Upper lobe of left lung (tissue), 4 donors: ENCODE data around the gene SLC19A1.

Source experiments
- POLR2A ChIP-seq, 4 donors: fragments of 450-650 bp; IDR thresholded peaks; one replicate each; pipeline ENCODE4 v1.5.1; 2016 to 2017; ENCODE audit warnings: antibody characterized with exemption in 4 of 4, mild to moderate bottlenecking in 2 of 4
- POLR2AphosphoS5 ChIP-seq, 2 donors: sonication (generic); formaldehyde crosslinking; IDR thresholded peaks; one replicate each; pipeline ENCODE4 v1.5.1; 2017; ENCODE audit warnings: antibody characterized with exemption in 2 of 2
- TF ChIP-seq, protein P1 (sequence below), 6 experiments: fragments of 450-650 bp in 4 of 6; fragments of 200-600 bp in 2 of 6; sonication (generic) in 2 of 6; IDR thresholded peaks; one replicate each; pipeline ENCODE4 v1.5.1; 2016 to 2019; ENCODE audit warnings: antibody characterized with exemption in 6 of 6

DNA sequence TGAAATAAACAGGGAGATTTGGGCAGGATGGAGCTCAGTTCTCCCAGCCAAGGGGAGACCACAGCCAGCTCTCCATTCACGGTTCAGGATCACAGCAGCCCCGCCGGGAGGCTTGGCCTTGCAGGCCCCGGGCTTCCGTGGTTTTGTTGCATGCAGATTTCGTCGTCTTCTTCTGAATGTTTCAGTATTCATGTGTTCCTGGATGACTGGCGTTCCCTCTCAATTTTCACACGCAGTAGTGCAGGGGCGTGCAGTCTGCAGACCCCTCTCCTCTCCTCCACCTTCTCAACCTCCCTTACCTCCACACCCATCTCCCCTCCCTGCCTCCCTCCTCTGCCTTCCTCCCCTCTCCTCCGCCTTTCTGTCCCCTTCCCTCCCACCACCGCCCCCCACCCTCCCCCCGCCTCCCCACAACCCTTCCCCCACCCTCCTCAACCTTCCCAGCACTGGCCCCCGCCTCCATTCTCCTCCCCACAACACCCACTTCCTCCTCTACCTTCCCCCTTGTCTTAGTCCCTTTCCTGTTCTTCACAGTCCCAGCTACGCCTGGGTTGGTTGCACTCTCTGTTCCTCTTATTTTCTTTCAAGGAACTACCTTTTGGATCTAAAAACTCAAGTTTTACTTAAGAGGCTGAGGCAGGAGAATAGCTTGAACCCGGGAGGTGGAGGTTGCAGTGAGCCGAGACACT, 8.4 kb upstream of the SLC19A1 start:
- TF ChIP-seq, protein P1, sequence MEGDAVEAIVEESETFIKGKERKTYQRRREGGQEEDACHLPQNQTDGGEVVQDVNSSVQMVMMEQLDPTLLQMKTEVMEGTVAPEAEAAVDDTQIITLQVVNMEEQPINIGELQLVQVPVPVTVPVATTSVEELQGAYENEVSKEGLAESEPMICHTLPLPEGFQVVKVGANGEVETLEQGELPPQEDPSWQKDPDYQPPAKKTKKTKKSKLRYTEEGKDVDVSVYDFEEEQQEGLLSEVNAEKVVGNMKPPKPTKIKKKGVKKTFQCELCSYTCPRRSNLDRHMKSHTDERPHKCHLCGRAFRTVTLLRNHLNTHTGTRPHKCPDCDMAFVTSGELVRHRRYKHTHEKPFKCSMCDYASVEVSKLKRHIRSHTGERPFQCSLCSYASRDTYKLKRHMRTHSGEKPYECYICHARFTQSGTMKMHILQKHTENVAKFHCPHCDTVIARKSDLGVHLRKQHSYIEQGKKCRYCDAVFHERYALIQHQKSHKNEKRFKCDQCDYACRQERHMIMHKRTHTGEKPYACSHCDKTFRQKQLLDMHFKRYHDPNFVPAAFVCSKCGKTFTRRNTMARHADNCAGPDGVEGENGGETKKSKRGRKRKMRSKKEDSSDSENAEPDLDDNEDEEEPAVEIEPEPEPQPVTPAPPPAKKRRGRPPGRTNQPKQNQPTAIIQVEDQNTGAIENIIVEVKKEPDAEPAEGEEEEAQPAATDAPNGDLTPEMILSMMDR (IDR thresholded peaks at IDR 0.05) = no peak
- TF ChIP-seq POLR2A (IDR thresholded peaks at IDR 0.05) (peak in 1 of 4 donors; percentile 26), POLR2AphosphoS5 (IDR thresholded peaks at IDR 0.05) (peak in 1 of 2 donors; percentile 35)
